Neuronal stem cell (in vitro differentiated cells): ENCODE data around the gene RAG1.

Experiments used
- DNase-seq: peaks from one replicate; pipeline ENCODE4 v3.0.0-alpha.2; 2013; ENCODE audit warnings: low spot score
- H2AFZ ChIP-seq: one replicate; pipeline ENCODE4 v1.6.1; 2013; ENCODE audit warnings: mild to moderate bottlenecking, low read length, inconsistent platforms
- H2AK5ac ChIP-seq: 2 replicates; pipeline ENCODE4 v1.6.1; 2013; ENCODE audit warnings: low read depth, mild to moderate bottlenecking, inconsistent platforms, low read length, moderate library complexity, mixed read lengths
- H2BK120ac ChIP-seq: 2 replicates; pipeline ENCODE4 v1.6.1; 2013; ENCODE audit warnings: low read depth, mild to moderate bottlenecking, inconsistent platforms, low read length, moderate library complexity, mixed read lengths
- H2BK12ac ChIP-seq: one replicate; pipeline ENCODE4 v1.6.1; 2013; ENCODE audit warnings: low read length, inconsistent platforms
- H2BK15ac ChIP-seq: 2 replicates; pipeline ENCODE4 v1.6.1; 2013; ENCODE audit warnings: mild to moderate bottlenecking, low read length, inconsistent platforms, mixed read lengths
- H2BK5ac ChIP-seq: one replicate; pipeline ENCODE4 v1.6.1; 2013; ENCODE audit warnings: inconsistent platforms, mild to moderate bottlenecking, low read length, moderate library complexity
- H3K14ac ChIP-seq: one replicate; pipeline ENCODE4 v1.6.1; 2013; ENCODE audit warnings: low read length, inconsistent platforms
- H3K18ac ChIP-seq: 2 replicates; pipeline ENCODE4 v1.6.1; 2013; ENCODE audit warnings: low read length, inconsistent platforms
- H3K23ac ChIP-seq: 2 replicates; pipeline ENCODE4 v1.6.1; 2013; ENCODE audit warnings: low read depth, mild to moderate bottlenecking, mixed read lengths, low read length, inconsistent platforms; ENCODE audit not compliant: poor library complexity
- H3K27ac ChIP-seq: replicated peaks from 3 replicates; pipeline ENCODE4 v1.5.1; 2013; ENCODE audit warnings: low read length, inconsistent platforms
- H3K27me3 ChIP-seq, 3 experiments: 2 replicates each; pipeline ENCODE4 v1.6.1; 2013; ENCODE audit warnings: low read length in 3 of 3, mild to moderate bottlenecking in 2 of 3, inconsistent platforms in 1 of 3, low read depth in 1 of 3, mixed read lengths in 1 of 3, moderate library complexity in 1 of 3; ENCODE audit not compliant: control insufficient read depth in 3 of 3, insufficient read depth in 3 of 3
- H3K36me3 ChIP-seq, 2 donors: replicated peaks in 1 of 2; 2 replicates each; pipeline ENCODE4 v1.6.1; 2013; ENCODE audit warnings: low read length in 2 of 2; ENCODE audit not compliant: control insufficient read depth in 2 of 2, insufficient read depth in 2 of 2
- H3K4ac ChIP-seq: 2 replicates; pipeline ENCODE4 v1.6.1; 2013; ENCODE audit warnings: inconsistent platforms, mild to moderate bottlenecking, low read length, moderate library complexity
- H3K4me1 ChIP-seq, 2 donors: 1 replicate in 1 of 2; 2 replicates in 1 of 2; pipeline ENCODE4 v1.6.1; 2013; ENCODE audit warnings: low read length in 2 of 2, low read depth in 1 of 2; ENCODE audit not compliant: control insufficient read depth in 2 of 2, insufficient read depth in 1 of 2
- H3K4me2 ChIP-seq: one replicate; pipeline ENCODE4 v1.6.1; 2013; ENCODE audit warnings: mild to moderate bottlenecking, low read length, inconsistent platforms; ENCODE audit not compliant: insufficient read depth, poor library complexity, severe bottlenecking
- H3K4me3 ChIP-seq, 2 donors: 2 replicates each; pipeline ENCODE4 v1.5.1; 2013; ENCODE audit warnings: low read length in 2 of 2, mild to moderate bottlenecking in 2 of 2, inconsistent platforms in 1 of 2, moderate library complexity in 1 of 2
- H3K79me1 ChIP-seq: one replicate; pipeline ENCODE4 v1.6.1; 2013; ENCODE audit warnings: low read depth, mild to moderate bottlenecking, inconsistent platforms, low read length, moderate library complexity
- H3K9ac ChIP-seq: one replicate; pipeline ENCODE4 v1.6.1; 2013; ENCODE audit warnings: mild to moderate bottlenecking, low read depth, low read length, inconsistent platforms; ENCODE audit not compliant: poor library complexity
- H3K9me3 ChIP-seq, 2 donors: replicated peaks in 1 of 2; 2 replicates each; pipeline versions ENCODE3 to v1.6.1; 2013; ENCODE audit warnings: low read length in 2 of 2, mild to moderate bottlenecking in 2 of 2, inconsistent platforms in 1 of 2, low read depth in 1 of 2, mixed read lengths in 1 of 2, moderate library complexity in 1 of 2; ENCODE audit not compliant: control insufficient read depth in 2 of 2, insufficient read depth in 1 of 2
- H4K8ac ChIP-seq: one replicate; pipeline ENCODE4 v1.6.1; 2013; ENCODE audit warnings: low read depth, mild to moderate bottlenecking, inconsistent platforms, low read length, moderate library complexity
- H4K91ac ChIP-seq: one replicate; pipeline ENCODE4 v1.6.1; 2013; ENCODE audit warnings: low read length, low read depth, mild to moderate bottlenecking, inconsistent platforms; ENCODE audit not compliant: poor library complexity
- WGBS, 2 donors: extraction: QIAGEN DNeasy Blood & Tissue Kit; methylation state at CpG; one replicate each; pipeline ENCODE4 v1.1.7; 2013; ENCODE audit warnings: missing lambda C conversion rate in 2 of 2, mixed read lengths in 1 of 2; ENCODE audit not compliant: insufficient read length in 2 of 2, insufficient replicate concordance in 1 of 2; ENCODE audit errors: extremely low coverage in 2 of 2; 5-methylcytosine and 5-hydroxymethylcytosine counted together

RAG1 gene

GRCh38 chr11:36586543-36586942 is 18.7 kb downstream of the RAG1 start:
- no peaks in the 10 kb centered on the region for H3K36me3 ChIP-seq
- peaks cover 0 to 41% (median 8%) of the 10 kb centered on the region in 3 experiments for H3K27me3 ChIP-seq
- no peak overlapping the region for H2AK5ac ChIP-seq
- no peak overlapping the region for H4K91ac ChIP-seq
- no peak overlapping the region for H3K9ac ChIP-seq
- H3K4me2 ChIP-seq, result no peak overlapping the region
- no peak overlapping the region for H3K27ac ChIP-seq
- DNase-seq, result no peak
- no peaks in the 10 kb centered on the region for H3K4me1 ChIP-seq
- no peak overlapping the region for H3K4ac ChIP-seq
- H3K9me3 ChIP-seq, result peaks cover 2 to 4% of the 10 kb centered on the region in 2 donors
- no peak overlapping the region for H2BK5ac ChIP-seq
- H3K23ac ChIP-seq, result no peak overlapping the region
- no peak overlapping the region for H3K18ac ChIP-seq
- no peak overlapping the region for H2BK12ac ChIP-seq
- no peak overlapping the region for H2BK15ac ChIP-seq
- no peak overlapping the region for H3K14ac ChIP-seq
- H2BK120ac ChIP-seq, result no peak overlapping the region
- no peaks in the 10 kb centered on the region for H3K79me1 ChIP-seq
- no peak overlapping the region for H3K4me3 ChIP-seq
- no peak overlapping the region for H4K8ac ChIP-seq
- H2AFZ ChIP-seq, result no peak overlapping the region

DNA sequence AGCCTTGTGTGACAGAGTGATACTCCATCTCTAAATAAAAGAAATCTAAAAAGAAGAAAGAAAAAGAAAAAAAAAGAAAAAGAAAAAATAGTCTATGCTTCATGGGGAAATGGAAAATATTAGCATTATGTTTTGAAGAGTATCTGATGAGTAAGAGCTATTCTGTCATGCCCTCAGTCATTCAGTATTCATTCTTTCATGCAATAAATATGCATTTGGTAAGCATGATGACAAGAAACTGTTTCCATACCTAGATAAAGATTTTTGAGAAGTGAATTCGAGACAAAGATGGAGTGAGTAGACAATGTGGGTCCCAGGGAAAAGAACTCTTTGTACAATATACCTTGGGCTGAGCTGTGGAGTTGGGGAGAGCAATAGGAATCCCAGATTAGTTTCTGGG is 20.3 kb downstream of the RAG1 start:
- no peak overlapping the region for H3K4me3 ChIP-seq
- H3K9me3 ChIP-seq, result no peaks in the 10 kb centered on the region
- no peaks in the 10 kb centered on the region for H3K79me1 ChIP-seq
- no CpG with 5 or more reads among the region's 1 CpG for WGBS, 2 donors
- H3K27ac ChIP-seq, result no peak overlapping the region
- no peak overlapping the region for H2BK120ac ChIP-seq
- no peak overlapping the region for H2AK5ac ChIP-seq
- no peak overlapping the region for H2BK5ac ChIP-seq
- no peak overlapping the region for H3K14ac ChIP-seq
- no peaks in the 10 kb centered on the region for H3K4me1 ChIP-seq
- no peak overlapping the region for H3K23ac ChIP-seq
- H3K27me3 ChIP-seq, result peaks cover 0 to 50% (median 10%) of the 10 kb centered on the region in 3 experiments
- no peak overlapping the region for H3K18ac ChIP-seq
- no peak overlapping the region for H2BK12ac ChIP-seq
- no peak overlapping the region for H4K8ac ChIP-seq
- no peak overlapping the region for H2BK15ac ChIP-seq
- H3K36me3 ChIP-seq, result no peaks in the 10 kb centered on the region
- no peak for DNase-seq
- H3K9ac ChIP-seq, result no peak overlapping the region
- H3K4ac ChIP-seq, result no peak overlapping the region
- no peak overlapping the region for H4K91ac ChIP-seq
- H3K4me2 ChIP-seq, result no peak overlapping the region
- no peak overlapping the region for H2AFZ ChIP-seq

GRCh38 chr11:36590513-36590912 is 22.7 kb downstream of the RAG1 start:
- H2BK15ac ChIP-seq, result no peak overlapping the region
- DNase-seq, result no peak
- H2BK5ac ChIP-seq, result no peak overlapping the region
- no peak overlapping the region for H3K27ac ChIP-seq
- H3K27me3 ChIP-seq, result peaks cover 0 to 45% (median 10%) of the 10 kb centered on the region in 3 experiments
- no peaks in the 10 kb centered on the region for H3K36me3 ChIP-seq
- H3K4me2 ChIP-seq, result no peak overlapping the region
- H3K4me3 ChIP-seq, result no peak overlapping the region
- H3K18ac ChIP-seq, result no peak overlapping the region
- H2BK12ac ChIP-seq, result no peak overlapping the region
- no peak overlapping the region for H2BK120ac ChIP-seq
- no peak overlapping the region for H3K4ac ChIP-seq
- no peak overlapping the region for H3K9ac ChIP-seq
- no peak overlapping the region for H3K23ac ChIP-seq
- no peak overlapping the region for H2AK5ac ChIP-seq
- no peak overlapping the region for H4K91ac ChIP-seq
- no peak overlapping the region for H4K8ac ChIP-seq
- H3K79me1 ChIP-seq, result no peaks in the 10 kb centered on the region
- no peak overlapping the region for H2AFZ ChIP-seq
- no peak overlapping the region for H3K14ac ChIP-seq
- no peaks in the 10 kb centered on the region for H3K4me1 ChIP-seq
- no CpG with 5 or more reads among the region's 4 CpGs for WGBS, 2 donors
- H3K9me3 ChIP-seq, result no peaks in the 10 kb centered on the region

DNA sequence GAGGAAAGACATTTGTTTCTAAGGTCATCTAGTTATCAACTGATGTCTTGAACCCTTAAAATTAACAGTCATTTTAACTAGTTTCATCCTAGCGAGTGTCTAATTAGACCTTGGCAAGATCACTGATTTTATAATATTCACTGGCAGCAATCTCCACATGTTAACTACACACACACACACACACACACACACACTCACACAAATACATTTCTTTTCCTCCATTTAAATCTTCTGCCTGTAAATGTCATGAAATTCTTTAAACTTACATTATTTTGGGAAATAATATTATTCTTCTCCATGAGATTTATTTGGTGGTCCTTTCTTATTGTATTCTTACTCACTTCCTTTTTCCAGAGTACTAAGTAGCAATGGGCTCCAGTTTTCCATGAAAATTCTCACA is 23.6 kb downstream of the RAG1 start:
- H2BK15ac ChIP-seq, result no peak overlapping the region
- no peak overlapping the region for H3K4me2 ChIP-seq
- no peak overlapping the region for H2BK12ac ChIP-seq
- no peaks in the 10 kb centered on the region for H3K4me1 ChIP-seq
- H3K9ac ChIP-seq, result no peak overlapping the region
- no peak overlapping the region for H3K14ac ChIP-seq
- no peak overlapping the region for H4K91ac ChIP-seq
- no peak overlapping the region for H3K4ac ChIP-seq
- H3K23ac ChIP-seq, result no peak overlapping the region
- H3K36me3 ChIP-seq, result no peaks in the 10 kb centered on the region
- H4K8ac ChIP-seq, result no peak overlapping the region
- no peak for DNase-seq
- H3K27me3 ChIP-seq, result peaks cover 0 to 41% (median 10%) of the 10 kb centered on the region in 3 experiments
- no CpG with 5 or more reads among the region's 1 CpG for WGBS, 2 donors
- no peak overlapping the region for H2BK120ac ChIP-seq
- H3K18ac ChIP-seq, result no peak overlapping the region
- no peak overlapping the region for H2AK5ac ChIP-seq
- no peak overlapping the region for H2BK5ac ChIP-seq
- no peaks in the 10 kb centered on the region for H3K9me3 ChIP-seq
- no peak overlapping the region for H3K4me3 ChIP-seq
- no peaks in the 10 kb centered on the region for H3K79me1 ChIP-seq
- H2AFZ ChIP-seq, result no peak overlapping the region
- no peak overlapping the region for H3K27ac ChIP-seq
